ENCODE measurements around the gene SMIM10L2A.
"Not testable (repeated sequence)": the region's sequence is repeated elsewhere in the genome, so short reads cannot be mapped to it uniquely, and the experiment has no call there.

The SMIM10L2A gene

GRCh38 chrX:135420831-135421230, 913 bp upstream of the SMIM10L2A start:
- in situ Hi-C loops (cut with HindIII; ENCODE audit: low sequenced_read_pairs), result no loop called here

GRCh38 chrX:135421537-135421931, 210 bp upstream of the SMIM10L2A start:
- no peak for TF ChIP-seq CTCF (IDR thresholded peaks at IDR 0.05; ENCODE audit: low read depth, low read length)
- in situ Hi-C loops (cut with HindIII; ENCODE audit: low sequenced_read_pairs), result no loop called here
- DNase-seq (ENCODE audit: low read depth, low spot score), result peak; percentile 58
- H3K4me3 ChIP-seq (ENCODE audit: low read depth, low read length), result peak overlapping the region; percentile 25

More at GRCh38 chrX:135420831-135421230, 913 bp upstream of the SMIM10L2A start:
- DNase-seq (ENCODE audit: low read depth, low spot score), result no peak
- no peak overlapping the region for H3K4me3 ChIP-seq (ENCODE audit: low read depth, low read length)
- no peak for TF ChIP-seq CTCF (IDR thresholded peaks at IDR 0.05; ENCODE audit: low read depth, low read length)

- in situ Hi-C loops (cut with HindIII; ENCODE audit: low sequenced_read_pairs); H3K4me3 ChIP-seq (ENCODE audit: low read depth, low read length); DNase-seq (ENCODE audit: low read depth, low spot score): not testable (repeated sequence)
These were observed 1.0 kb downstream of the SMIM10L2A start for GRCh38 chrX:135422810-135423168.

GRCh38 chrX:135423173-135423864, 1.6 kb downstream of the SMIM10L2A start:
- H3K4me3 ChIP-seq (ENCODE audit: low read depth, low read length); DNase-seq (ENCODE audit: low read depth, low spot score); in situ Hi-C loops (cut with HindIII; ENCODE audit: low sequenced_read_pairs): not testable (repeated sequence)

- H3K4me3 ChIP-seq (ENCODE audit: low read depth, low read length), result no peak overlapping the region
- in situ Hi-C loops (cut with HindIII; ENCODE audit: low sequenced_read_pairs), result no loop called here
- no peak for TF ChIP-seq CTCF (IDR thresholded peaks at IDR 0.05; ENCODE audit: low read depth, low read length)
- no peak for DNase-seq (ENCODE audit: low read depth, low spot score)
These were observed 2.7 kb downstream of the SMIM10L2A start for GRCh38 chrX:135424469-135424868.

- in situ Hi-C loops (cut with HindIII; ENCODE audit: low sequenced_read_pairs), result no loop called here
- no peak for TF ChIP-seq CTCF (IDR thresholded peaks at IDR 0.05; ENCODE audit: low read depth, low read length)
- no peak overlapping the region for H3K4me3 ChIP-seq (ENCODE audit: low read depth, low read length)
- no peak for DNase-seq (ENCODE audit: low read depth, low spot score)
These were observed 3.6 kb downstream of the SMIM10L2A start for GRCh38 chrX:135425026-135425965.

- TF ChIP-seq CTCF (IDR thresholded peaks at IDR 0.05; ENCODE audit: low read depth, low read length), result no peak
- in situ Hi-C loops (cut with HindIII; ENCODE audit: low sequenced_read_pairs), result no loop called here
- H3K4me3 ChIP-seq (ENCODE audit: low read depth, low read length), result no peak overlapping the region
- DNase-seq (ENCODE audit: low read depth, low spot score), result no peak
These were observed 7.7 kb downstream of the SMIM10L2A start for GRCh38 chrX:135429429-135429828.

Measured in astrocyte of the spinal cord (primary cell).